Vagina (tissue), 2 donors: ENCODE data around the gene SLC26A2.

Source experiments
- POLR2A ChIP-seq, 2 donors: fragments of 450-650 bp; IDR thresholded peaks; one replicate each; pipeline ENCODE4 v1.6.1; 2017; ENCODE audit warnings: antibody characterized with exemption in 2 of 2, mild to moderate bottlenecking in 2 of 2, moderate library complexity in 2 of 2
- POLR2AphosphoS5 ChIP-seq, 2 donors: sonication (generic); formaldehyde crosslinking; IDR thresholded peaks; one replicate each; pipeline ENCODE4 v1.9.0; 2017; ENCODE audit warnings: antibody characterized with exemption in 2 of 2, mild to moderate bottlenecking in 2 of 2, low read depth in 1 of 2; ENCODE audit not compliant: insufficient read depth in 1 of 2
- TF ChIP-seq, protein P1 (sequence below), 3 experiments: fragments of 450-650 bp in 2 of 3; fragments of 200-600 bp in 1 of 3; sonication (generic) in 1 of 3; IDR thresholded peaks; one replicate each; pipeline ENCODE4 v1.5.1; 2017 to 2019; ENCODE audit warnings: antibody characterized with exemption in 3 of 3, mild to moderate bottlenecking in 2 of 3, moderate library complexity in 2 of 3

DNA sequence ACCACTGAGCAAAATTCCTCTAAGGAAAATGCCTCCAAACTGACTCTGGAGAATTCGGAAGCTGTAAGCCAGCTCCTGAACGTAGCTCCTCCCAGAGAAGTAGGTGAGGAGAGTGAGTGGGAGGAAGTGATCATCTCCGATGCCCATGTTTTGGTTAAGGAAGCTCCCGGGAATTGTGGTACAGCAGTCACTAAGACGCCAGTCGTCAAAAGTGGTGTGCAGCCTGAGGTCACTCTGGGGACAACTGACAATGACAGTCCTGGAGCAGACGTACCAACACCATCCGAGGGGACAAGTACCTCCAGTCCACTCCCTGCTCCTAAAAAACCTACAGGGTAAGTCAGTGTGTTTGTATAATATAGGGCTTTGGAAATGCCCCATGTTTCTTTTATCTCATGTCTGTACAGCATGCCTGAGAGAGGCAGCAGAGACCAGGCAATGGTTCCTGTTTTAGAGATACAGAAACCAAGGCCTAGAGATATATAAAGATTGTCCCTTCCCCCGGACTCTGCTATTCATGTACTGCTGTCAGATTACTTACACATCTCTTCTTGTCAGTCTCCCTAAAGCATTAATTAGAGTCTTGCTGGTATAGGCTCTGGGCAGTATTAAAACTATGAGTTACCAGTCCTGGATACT, 63.9 kb downstream of the SLC26A2 start:
- TF ChIP-seq, protein P1, sequence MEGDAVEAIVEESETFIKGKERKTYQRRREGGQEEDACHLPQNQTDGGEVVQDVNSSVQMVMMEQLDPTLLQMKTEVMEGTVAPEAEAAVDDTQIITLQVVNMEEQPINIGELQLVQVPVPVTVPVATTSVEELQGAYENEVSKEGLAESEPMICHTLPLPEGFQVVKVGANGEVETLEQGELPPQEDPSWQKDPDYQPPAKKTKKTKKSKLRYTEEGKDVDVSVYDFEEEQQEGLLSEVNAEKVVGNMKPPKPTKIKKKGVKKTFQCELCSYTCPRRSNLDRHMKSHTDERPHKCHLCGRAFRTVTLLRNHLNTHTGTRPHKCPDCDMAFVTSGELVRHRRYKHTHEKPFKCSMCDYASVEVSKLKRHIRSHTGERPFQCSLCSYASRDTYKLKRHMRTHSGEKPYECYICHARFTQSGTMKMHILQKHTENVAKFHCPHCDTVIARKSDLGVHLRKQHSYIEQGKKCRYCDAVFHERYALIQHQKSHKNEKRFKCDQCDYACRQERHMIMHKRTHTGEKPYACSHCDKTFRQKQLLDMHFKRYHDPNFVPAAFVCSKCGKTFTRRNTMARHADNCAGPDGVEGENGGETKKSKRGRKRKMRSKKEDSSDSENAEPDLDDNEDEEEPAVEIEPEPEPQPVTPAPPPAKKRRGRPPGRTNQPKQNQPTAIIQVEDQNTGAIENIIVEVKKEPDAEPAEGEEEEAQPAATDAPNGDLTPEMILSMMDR (IDR thresholded peaks at IDR 0.05) = no peak
- TF ChIP-seq POLR2A (IDR thresholded peaks at IDR 0.05) (no peak), POLR2AphosphoS5 (IDR thresholded peaks at IDR 0.05; ENCODE audit: insufficient read depth in 1 of 2, low read depth in 1 of 2) (no peak)
